ENCODE results near the gene BRD8.
"Not testable (repeated sequence)": the region's sequence is repeated elsewhere in the genome, so short reads cannot be mapped to it uniquely, and the experiment has no call there.

Gene BRD8, protein sequence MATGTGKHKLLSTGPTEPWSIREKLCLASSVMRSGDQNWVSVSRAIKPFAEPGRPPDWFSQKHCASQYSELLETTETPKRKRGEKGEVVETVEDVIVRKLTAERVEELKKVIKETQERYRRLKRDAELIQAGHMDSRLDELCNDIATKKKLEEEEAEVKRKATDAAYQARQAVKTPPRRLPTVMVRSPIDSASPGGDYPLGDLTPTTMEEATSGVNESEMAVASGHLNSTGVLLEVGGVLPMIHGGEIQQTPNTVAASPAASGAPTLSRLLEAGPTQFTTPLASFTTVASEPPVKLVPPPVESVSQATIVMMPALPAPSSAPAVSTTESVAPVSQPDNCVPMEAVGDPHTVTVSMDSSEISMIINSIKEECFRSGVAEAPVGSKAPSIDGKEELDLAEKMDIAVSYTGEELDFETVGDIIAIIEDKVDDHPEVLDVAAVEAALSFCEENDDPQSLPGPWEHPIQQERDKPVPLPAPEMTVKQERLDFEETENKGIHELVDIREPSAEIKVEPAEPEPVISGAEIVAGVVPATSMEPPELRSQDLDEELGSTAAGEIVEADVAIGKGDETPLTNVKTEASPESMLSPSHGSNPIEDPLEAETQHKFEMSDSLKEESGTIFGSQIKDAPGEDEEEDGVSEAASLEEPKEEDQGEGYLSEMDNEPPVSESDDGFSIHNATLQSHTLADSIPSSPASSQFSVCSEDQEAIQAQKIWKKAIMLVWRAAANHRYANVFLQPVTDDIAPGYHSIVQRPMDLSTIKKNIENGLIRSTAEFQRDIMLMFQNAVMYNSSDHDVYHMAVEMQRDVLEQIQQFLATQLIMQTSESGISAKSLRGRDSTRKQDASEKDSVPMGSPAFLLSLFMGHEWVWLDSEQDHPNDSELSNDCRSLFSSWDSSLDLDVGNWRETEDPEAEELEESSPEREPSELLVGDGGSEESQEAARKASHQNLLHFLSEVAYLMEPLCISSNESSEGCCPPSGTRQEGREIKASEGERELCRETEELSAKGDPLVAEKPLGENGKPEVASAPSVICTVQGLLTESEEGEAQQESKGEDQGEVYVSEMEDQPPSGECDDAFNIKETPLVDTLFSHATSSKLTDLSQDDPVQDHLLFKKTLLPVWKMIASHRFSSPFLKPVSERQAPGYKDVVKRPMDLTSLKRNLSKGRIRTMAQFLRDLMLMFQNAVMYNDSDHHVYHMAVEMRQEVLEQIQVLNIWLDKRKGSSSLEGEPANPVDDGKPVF

DNA sequence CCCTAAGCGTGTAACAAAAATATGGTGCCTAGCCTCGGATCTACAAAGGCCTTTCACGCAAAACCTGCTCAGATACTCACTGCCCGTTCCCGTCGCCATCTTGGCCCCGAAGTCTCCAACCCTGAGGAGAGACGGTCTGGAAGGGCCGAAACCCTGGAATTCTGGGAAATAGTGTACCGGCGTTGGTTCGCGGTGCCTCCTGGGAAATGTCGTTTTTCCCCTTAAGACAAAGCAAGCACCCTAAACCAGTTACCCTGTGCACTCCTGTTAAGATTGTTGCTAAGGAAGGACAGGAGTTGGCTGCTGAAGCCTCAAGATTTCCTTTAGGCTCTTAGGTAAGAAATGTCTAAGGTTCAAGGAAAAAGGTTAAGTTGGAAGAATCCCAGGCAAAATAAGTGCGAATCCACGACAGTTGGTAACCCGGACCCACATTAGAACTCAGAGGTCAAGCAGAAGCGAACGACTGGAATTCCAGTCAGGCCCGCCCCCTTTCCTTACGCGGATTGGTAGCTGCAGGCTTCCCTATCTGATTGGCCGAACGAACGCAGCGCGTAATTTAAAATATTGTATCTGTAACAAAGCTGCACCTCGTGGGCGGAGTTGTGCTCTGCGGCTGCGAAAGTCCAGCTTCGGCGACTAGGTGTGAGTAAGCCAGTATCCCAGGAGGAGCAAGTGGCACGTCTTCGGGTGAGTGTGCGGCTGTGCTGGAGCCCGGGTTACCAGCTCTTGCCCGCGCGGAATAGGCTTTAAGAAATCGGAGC is at the start of gene BRD8, which contains the start of gene KIF20A:
Gene BRD8 (minus strand): TSS at position 115 of the 761 bp plus-strand sequence. CDS start 16 bp downstream, at position 99.
Gene KIF20A (plus strand): TSS at position 597 of the 761 bp plus-strand sequence. CDS start 569 bp downstream, outside the sequence.
- DNase-seq (ENCODE audit: low spot score): peak; percentile 92

DNA sequence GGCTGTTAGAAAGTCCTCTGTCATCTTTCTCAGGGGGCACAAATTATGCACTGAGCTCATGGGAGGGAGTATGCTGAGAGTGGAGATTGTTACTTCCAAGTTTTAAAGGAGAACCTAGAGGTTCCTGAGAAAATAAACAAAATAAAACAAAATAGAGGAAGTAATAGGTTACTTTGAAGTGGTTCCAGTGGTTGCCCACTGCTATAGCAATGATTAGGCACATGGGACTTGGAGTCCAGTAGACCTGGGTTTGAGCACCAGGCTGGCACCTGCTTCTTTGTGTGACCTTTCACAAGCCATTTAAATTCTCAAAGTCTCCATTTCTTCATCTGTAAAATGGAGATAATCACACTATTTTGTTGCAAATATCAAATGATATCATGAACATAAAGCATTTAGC is 48.5 kb upstream of the BRD8 start:
- DNase-seq (ENCODE audit: low spot score): no peak

DNA sequence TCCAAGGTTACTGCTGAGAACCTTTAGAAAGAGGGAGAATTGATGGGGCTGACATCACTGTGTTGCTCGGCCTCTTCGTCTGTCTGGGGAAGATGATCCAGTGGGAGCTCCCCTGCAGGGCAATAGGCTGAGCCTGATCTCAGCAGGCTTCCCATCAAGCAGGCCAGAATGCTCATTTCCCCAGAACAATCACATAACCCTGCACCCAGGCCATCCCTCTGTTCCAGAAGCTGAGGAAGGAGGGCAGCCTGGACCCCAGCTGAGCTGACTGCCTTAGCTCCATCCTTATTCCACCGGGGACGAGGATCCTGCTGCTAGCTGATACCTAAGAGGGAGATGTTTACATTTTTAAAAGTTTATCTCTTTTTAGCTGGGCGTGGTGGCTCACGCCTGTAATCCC is 46.3 kb upstream of the BRD8 start:
- DNase-seq (ENCODE audit: low spot score): no peak

DNA sequence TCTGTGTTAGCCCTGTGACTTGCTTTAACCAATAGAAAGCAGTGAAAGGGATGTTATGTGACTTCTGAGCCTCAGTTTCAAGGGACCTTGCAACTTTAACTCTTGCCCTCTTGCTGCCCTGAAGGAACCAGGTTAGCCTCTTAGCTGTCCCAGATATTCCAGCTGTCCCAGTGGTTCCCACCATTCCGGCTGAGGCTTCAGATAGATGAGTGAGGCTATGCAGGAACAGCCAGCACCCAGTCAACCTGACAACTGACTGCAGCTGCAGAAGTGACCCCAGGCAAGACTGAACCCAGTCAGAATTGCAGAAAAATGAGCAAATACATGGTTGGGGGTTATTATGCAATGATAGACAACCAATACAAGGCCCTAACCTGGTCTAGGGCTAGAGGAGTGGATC is 45.1 kb upstream of the BRD8 start:
- DNase-seq (ENCODE audit: low spot score): no peak

DNA sequence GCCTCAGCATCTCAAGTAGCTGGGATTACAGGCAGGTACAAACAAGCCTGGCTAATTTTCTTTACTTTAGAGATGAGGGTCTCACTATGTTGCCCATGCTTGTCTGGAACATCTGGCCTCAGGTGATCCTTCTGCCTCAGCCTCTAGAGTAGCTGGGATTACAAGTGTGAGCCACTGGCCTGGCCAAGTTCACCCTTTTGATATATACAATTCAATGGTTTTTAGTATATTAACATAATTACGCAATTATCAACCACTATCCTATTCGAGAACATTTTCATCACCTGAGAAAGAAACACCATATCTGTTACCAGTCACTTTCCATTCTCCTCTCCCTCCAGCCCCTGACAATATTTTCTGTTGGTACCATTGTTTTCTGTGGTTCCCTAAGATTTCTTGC is 38.4 kb upstream of the BRD8 start:
- no peak for DNase-seq (ENCODE audit: low spot score)

DNA sequence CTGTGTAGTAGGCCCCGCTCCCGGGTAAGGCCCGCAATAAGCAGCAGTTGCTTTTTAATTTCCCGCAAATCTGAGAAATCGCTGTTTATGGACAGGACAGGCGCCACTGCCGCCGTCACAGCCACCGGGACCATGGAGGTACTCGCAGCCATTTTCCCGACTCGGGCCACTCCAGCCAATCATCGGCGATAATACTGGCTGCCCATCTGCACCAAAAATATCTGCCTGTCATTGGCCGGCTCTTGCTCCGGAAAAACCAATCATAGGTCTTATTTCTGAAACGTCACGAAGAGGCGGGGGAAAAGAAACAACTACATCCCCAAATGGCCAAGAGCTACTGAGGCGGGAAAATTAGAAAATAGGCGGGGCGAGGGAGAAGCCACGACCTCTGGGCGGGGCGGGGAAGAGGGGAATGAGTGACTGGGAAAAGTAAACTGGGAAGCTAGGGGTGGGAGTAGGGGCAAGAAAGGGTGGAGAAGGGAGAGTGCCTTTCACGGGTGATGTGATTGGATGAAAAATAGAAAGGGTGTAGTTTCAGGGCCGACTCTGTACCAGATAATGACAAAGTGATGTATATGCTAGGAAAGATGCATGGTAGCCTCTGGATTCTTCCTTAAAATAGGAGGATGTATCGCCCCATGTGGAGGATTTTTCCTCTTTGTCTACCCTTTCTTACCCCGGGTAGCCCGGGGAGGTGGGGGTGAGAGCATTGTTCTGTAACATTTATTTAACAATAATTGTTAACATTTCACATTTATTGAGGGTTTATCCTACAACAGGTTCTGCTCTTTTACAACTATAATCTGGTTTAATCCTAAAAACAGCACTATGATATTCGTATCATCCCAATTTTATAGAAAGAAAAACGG is 35.0 kb upstream of the BRD8 start, which contains the start of gene CDC23:
Gene CDC23 (minus strand): TSS at position 163 of the 869 bp plus-strand sequence. CDS start 11 bp downstream, at position 152.
- peak; percentile 97 for DNase-seq (ENCODE audit: low spot score)

DNA sequence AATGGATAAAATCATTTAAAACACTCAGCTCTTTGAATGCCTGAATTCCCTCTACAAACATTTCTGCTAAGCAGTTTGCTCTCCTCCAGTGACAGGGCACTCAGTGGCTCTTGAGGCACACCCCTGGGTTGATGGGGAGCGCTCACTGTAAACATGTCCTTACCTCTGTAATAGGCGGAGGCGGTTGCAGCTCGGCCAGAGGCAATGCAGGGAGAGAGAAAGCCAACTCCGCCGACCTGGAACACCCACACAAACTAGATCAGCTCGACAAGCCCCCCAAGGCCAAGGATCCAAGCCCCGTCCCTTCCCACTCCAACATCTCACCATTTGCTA is 34.4 kb upstream of the BRD8 start:
- DNase-seq (ENCODE audit: low spot score): peak; percentile 12

DNA sequence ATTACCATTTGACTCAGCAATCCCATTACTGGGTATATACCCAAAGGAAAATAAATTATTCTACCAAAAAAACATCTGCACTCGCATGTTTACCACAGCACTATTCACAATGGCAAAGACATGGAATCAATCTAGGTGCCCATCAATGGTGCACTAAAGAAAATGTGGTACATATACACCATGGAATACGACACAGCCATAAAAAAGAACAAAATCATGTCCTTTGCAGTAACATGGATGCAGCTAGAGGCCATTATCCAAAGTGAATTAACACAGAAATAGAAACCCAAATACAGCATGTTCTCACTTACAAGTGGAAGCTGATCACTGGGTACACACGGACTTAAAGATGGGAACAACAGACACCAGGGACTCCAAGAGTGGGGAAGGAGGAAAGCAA is 32.6 kb upstream of the BRD8 start:
- no peak for DNase-seq (ENCODE audit: low spot score)

DNA sequence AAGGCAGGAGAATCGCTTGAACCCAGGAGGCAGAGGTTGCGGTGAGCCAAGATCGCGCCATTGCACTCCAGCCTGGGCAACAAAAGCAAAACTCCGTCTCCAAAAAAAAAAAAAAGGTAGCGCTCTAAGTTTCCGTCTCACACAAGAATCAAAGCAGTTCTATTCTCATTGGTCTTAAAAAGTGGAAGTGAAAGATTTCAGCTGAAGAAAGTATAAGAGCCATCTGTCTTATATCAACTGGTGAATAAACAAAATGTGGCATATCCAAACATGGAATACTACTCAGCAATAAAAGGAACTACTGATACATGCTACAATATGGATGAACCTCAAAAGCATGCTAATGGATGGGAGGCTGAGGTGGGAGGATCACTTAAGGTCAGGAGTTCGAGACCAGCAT is 15.4 kb upstream of the BRD8 start:
- DNase-seq (ENCODE audit: low spot score): not testable (repeated sequence)

DNA sequence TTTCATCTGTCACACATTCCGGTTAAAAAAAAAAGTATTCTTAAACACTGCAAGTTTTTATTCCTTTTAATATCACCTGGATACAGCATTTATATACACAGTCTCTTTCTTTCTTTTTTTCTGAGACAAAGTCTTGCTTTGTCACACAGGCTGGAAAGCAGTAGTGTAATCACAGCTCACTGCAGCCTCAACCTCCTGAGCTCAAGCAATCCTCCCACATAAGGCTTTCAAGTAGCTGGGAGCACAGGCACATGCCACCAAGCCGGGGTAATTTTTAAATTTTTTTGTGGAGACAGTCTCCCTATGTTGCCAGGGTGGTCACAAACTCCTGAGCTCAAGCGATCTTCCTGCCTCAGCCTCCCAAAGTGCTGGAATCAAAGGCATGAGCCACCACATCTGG is 14.4 kb upstream of the BRD8 start:
- no peak for DNase-seq (ENCODE audit: low spot score)

DNA sequence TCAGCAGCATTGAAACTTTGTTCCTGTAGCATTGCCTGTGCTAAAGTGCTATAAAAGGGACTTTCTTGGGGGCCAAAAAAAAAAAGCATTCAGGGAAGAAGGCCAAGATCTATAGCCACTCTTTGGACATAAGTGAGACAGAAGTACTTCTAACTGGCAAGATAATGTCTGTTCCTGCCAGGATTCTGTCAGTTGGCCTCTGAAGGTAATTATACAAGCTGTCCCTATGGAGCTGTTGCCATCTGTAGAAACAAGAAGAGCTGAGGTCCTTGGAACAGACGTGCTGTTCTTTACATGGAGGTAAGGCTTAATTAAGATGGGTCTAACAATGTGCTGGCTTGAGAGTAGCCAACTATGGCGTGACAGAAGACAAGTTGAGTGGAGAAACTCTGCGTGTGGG is 10.2 kb upstream of the BRD8 start:
- DNase-seq (ENCODE audit: low spot score): no peak

DNA sequence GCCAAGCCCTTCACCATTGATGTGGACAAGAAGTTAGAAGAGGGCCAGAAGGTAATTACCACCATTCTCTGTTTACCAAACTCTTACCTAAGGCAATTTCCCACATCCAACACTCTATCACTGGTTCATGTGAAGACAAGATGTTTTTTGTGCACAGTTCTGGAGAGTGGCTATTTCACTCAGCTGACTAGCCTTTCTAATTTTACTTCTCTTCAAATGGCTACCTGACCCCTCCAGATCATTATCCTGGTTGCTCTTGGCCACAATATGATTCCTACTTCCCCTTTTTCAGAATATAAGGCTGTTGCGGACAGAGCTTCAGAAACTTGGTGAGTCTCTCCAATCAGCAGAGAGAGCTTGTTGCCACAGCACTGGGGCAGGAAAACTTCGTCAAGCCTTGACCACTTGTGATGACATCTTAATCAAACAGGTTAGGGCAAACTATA is 7.6 kb upstream of the BRD8 start:
- no peak for DNase-seq (ENCODE audit: low spot score)

DNA sequence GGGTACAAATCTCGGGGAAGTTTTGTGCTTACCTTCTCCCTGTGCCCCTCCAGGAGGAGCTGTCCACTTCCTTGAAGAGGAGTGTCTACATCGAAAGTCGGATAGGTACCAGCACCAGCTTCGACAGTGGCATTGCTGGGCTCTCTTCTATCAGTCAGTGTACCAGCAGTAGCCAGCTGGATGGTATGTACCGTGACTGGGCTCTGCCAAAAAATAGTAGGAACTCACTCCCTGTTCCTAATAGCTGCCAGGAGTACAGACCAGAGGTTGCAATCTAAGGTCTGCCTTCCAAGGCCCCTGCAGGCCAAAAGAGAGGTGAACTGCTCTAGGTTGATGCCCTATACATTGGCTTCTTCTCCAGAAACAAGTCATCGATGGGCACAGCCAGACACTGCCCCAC is 4.4 kb upstream of the BRD8 start:
- DNase-seq (ENCODE audit: low spot score): no peak

DNA sequence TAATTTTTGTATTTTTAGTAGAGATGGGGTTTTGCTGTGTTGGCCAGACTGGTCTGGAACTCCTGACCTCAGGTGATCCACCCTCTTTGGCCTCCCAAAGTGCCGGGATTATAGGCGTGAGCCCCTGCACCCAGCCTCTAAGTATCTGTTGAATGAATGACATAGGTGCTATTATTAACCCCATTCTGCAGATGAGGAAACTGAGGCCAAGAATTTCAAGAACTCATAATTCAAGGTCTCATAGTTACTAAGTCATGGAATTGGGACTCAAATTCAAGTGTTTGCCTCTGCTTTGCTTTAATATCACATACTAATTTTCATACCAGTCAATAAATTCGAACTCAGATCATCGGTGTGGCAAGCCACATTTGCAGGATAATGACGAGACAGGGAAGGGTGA is 2.4 kb upstream of the BRD8 start:
- DNase-seq (ENCODE audit: low spot score): no peak

DNA sequence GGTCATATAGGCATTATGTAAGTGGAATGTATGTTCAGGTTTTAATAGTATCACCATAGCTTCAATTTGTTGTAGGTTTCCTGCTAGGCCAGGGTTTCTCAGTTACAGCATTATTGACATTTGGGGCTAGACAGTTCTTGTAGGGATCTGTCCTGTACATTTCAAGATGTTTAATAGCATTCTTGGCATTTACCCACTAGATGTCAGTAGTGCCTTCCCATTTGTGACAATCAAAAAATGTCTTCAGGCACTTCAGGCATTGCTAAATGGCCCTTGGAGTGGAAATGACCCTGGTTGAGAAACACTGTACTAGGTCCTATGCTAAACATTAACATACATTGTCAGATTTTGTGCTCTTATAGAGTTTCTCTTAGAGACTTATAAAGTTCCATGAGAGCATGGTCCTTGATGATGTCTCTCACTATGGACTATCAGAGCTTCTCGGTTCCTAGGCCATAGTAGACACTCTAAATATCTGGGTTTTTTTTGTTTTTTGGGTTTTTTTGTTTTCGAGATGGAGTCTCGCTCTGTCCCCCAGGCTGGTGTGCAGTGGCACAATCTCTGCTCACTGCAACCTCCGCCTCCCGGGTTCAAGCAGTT is 1.9 kb upstream of the BRD8 start:
- DNase-seq (ENCODE audit: low spot score): peak; percentile 69

DNA sequence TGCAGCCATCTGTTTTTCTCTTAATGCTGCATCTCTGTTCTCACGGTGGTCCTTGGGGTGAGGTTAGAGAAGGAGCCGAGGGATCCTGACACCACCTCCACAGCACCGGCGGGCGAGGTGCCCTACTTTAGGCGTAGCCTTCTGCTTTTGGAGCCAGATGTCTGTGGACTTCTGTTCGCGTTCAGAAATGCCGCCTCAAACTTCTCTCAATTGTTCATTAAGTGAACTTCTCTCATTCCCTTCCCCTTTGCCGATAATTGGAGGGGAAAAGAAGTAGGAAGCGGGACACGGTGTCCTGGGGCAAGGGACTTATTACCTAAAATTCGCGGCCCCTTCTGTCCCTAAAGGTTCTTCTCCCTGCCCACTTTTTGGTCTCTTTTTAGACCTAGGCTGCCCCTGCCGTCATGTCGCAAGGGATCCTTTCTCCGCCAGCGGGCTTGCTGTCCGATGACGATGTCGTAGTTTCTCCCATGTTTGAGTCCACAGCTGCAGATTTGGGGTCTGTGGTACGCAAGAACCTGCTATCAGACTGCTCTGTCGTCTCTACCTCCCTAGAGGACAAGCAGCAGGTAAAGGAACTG is 937 bp upstream of the BRD8 start:
- DNase-seq (ENCODE audit: low spot score): peak; percentile 16

DNA sequence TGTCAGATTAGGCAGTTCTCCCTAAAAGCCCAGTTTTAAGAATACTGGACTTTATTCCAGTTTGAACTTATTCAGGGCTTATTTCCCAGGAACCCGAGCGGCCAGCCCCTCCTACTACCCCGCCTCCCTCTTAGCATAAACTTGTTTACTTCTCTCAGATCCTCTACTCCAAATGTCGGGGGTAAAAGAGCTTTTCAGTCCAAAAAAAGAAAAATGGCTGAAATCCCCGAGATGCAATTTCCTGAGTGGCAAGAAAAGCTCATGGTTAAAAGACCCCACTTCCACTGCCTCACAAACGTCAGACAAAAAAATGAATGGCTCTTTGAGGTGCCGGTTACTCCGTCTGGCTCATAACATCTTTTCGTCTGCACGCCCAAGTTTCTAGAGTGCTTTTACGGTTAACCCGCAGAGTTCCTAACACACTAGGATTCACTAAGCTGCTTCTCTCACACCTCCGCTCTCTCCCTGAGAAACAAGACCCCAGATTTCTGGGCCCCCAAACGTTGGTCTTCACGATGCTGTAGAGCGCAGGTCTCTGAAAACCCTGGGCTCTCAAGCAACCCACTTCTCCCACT is 402 bp downstream of the BRD8 start:
- peak; percentile 67 for DNase-seq (ENCODE audit: low spot score)

DNA sequence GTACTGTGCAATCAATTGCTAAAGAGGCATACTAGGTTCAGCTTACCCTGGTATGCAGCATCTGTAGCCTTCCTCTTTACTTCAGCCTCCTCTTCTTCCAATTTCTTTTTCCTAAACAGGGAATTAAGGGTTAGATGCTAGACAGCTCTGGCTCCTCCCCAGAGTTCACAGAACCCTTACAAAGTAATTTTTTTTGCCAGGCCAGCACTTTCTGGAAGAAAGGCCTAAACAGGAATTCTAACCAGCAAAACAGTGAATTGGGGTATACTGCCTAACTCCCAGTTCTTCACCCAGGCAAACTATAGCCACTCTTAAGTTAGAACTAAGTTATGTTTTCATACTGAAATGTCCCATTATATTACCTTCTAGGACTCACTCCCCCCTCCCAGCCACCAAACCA is 8.1 kb downstream of the BRD8 start:
- no peak for DNase-seq (ENCODE audit: low spot score)

DNA sequence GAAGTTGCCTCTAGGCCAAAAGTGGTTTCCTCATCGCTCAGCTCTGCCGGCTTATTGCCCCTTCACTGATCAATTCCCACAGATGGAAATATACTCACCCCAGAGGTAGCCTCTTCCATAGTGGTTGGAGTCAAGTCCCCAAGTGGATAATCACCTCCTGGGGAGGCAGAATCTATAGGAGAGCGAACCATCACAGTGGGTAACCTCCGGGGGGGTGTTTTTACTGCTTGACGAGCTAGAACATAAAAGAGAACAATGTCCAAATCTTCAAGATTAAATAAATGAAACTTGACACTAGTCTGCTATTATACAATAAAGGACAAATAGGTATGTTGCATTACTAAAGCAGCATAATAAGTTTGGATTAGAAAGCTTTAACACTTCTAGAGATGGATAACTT is 9.3 kb downstream of the BRD8 start:
- no peak for DNase-seq (ENCODE audit: low spot score)
